ENCODE data around the gene CROT. TPM values are rescaled to one million over a fixed set of nuclear protein-coding genes. Genes with fewer than 3 reads are reported as not detected.
A peak's percentile ranks its signal among the peaks of the same experiment; 100 is the strongest.
"Not testable (repeated sequence)": the region's sequence is repeated elsewhere in the genome, so short reads cannot be mapped to it uniquely, and the experiment has no call there.

The CROT gene, protein sequence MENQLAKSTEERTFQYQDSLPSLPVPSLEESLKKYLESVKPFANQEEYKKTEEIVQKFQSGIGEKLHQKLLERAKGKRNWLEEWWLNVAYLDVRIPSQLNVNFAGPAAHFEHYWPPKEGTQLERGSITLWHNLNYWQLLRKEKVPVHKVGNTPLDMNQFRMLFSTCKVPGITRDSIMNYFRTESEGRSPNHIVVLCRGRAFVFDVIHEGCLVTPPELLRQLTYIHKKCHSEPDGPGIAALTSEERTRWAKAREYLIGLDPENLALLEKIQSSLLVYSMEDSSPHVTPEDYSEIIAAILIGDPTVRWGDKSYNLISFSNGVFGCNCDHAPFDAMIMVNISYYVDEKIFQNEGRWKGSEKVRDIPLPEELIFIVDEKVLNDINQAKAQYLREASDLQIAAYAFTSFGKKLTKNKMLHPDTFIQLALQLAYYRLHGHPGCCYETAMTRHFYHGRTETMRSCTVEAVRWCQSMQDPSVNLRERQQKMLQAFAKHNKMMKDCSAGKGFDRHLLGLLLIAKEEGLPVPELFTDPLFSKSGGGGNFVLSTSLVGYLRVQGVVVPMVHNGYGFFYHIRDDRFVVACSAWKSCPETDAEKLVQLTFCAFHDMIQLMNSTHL
- 10 to 100 TPM; 14.8 to 16.9 TPM for total RNA-seq
- 1 to 10 TPM; 3.2 to 5.3 (median 4.4) TPM for polyA plus RNA-seq
- total RNA-seq = 8.4 to 16.4 (median 10.1) reads per million in 6 experiments

DNA sequence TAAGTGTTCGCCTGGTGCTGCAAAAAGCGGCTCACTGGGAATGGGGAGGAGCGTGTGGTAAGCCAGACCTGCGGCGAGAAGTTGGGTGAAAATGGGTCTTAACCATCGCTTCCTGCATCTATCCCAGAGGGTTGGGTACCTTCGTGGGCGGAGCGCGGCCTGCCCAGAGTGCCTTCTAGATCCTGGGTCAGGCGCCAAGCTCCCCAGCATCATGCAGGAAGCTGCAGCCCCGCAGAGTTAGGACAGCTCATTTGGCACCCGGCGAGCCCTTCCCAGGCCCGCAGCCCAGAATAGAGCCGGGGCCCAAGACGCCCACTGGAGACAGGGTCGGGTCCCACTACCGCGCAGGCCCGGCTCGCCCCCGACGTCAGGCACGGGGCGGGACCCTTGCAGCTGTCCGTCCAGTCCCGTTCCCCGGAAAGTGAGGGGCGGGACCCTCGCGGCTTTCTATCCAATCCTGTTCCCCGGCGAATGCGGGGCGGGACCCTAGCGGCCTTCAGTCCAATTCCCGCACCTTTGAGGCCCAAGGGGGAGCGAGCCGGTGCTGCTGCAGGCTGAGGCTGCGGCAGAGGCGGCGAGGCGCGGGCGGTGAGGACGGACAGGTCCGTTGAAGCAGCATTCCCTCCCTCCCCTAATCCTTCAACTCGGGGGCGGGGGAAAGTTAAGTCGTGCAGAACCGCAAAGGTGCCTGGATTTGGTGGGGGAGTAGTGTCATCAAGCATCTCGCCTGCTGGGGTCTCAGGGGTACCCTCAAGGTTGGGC lies at the start of gene CROT:
TSS of gene CROT (plus strand) at position 499 of the 762 bp plus-strand sequence. CDS start 3,405 bp downstream, outside the sequence.
- Mint-ChIP-seq H3K27me3 (no peaks in the 10 kb centered on the region), H3K36me3 (peaks cover 0 to 33% (median 22%) of the 10 kb centered on the region in 3 donors), H3K27ac (peak within 1 kb of the TSS; percentile 81 to 98 (median 96)), H3K4me3 (peak within 1 kb of the TSS; percentile 92 to 99 (median 96)), H3K4me1 (peaks cover 7 to 53% (median 44%) of the 10 kb centered on the region in 4 donors), H3K9me3 (no peaks in the 10 kb centered on the region)
- POLR2A ChIA-PET = interaction anchor here (0.7 to 2.3 kb wide), 9 partner anchors 9 to 283 kb away, joined by 3 to 11 read pairs (median 5); partner anchors contain the start of genes ABCB1, DMTF1 and RUNDC3B
- DNase-seq = peak; percentile 89 to 96 (median 92)
- peak; percentile 95 to 96 for ATAC-seq

DNA sequence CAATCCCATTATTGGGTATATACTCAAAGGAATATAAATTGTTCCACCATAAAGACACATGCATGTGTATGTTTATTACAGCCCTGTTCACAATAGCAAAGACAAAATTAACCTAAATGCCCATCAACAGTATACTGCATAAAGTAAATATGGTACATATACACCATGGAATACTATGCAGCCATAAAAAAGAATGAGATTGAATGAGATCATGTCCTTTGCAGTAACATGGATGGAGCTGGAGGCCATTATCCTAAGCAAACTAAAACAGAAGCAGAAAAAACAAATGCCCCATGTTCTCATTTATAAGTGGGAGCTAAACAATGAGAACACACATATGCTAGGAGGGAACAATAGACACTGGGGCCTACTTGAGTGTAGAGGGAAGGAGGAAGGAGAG lies 44.7 kb upstream of the CROT start:
- peaks cover 0 to 30% (median 9%) of the 10 kb centered on the region in 9 donors for H3K9me3 Mint-ChIP-seq
- H3K36me3 Mint-ChIP-seq = peaks cover 0 to 19% (median 1%) of the 10 kb centered on the region in 3 donors
- no peak for ATAC-seq
- peaks cover 2 to 12% (median 5%) of the 10 kb centered on the region in 5 donors for H3K27me3 Mint-ChIP-seq
- H3K27ac Mint-ChIP-seq = no peak overlapping the region
- H3K4me3 Mint-ChIP-seq = no peak overlapping the region
- POLR2A ChIA-PET = no interaction called here
- no peak for DNase-seq
- no peaks in the 10 kb centered on the region for H3K4me1 Mint-ChIP-seq

DNA sequence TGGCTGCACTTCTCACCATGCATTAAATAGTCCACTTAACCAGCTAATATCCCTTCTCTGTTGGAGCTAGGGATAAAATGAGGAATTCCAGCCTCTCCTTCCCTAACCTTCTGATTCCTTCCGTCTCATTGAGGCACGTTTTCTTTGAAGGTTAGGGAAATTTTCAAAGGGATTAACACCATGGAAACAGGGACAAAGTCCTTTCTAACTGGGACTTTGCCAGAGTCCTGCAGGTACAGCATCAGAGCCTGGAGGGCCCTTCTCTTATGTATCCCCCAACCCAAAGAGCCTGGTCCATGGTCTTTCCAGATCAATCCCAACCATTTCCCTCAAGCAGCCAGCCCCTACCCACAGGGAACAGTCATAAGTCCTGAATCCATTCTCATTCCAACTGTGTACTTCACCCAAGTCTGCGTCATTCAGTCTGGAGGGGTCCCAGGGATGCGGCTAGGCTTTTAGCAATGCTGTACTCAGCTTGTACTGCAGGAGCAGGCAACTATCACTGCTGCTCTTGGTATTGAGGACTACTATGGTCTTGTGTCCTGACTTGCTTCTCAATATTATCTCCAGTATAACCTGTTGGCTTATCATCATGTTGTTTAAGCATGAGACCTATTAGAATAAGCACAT lies 34.6 kb upstream of the CROT start:
- Mint-ChIP-seq H3K9me3 (no peaks in the 10 kb centered on the region), H3K27ac (no peak overlapping the region), H3K36me3 (no peaks in the 10 kb centered on the region), H3K27me3 (peaks cover 0 to 8% (median 4%) of the 10 kb centered on the region in 5 donors), H3K4me1 (no peaks in the 10 kb centered on the region), H3K4me3 (no peak overlapping the region)
- ATAC-seq (no peak), DNase-seq (no peak)
- POLR2A ChIA-PET = no interaction called here

DNA sequence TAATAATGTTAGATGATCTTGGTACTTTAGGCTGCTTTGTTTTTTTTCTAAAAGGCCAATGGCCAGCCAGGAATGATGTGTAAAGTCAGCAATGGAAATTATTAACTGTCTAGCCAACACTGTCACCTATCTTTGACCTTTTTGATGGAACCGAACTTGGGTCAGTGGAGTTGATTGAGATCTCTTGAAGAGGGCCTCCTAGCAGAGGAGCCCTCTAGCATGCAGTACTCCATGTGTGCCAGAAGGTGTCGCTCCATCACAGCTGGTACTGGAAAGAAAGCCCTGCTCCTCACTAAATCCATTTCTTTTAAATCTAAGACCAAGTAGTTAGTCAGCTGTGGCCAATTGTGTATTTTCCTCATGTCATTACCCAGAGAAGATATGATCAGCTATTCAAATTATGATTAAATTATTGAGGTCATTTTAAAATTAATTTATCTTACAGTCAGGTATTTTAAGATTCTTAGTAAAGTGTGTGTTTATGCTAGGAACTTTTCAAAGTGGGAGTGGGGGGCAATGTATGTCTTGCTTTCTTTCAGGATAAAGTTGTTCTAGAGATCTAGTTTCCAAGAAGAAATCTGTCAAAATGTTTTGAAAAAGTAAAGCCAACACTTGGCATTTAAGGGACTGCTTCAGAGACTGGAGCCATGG lies 33.1 kb upstream of the CROT start:
- peaks cover 0 to 5% (median 0%) of the 10 kb centered on the region in 5 donors for H3K27me3 Mint-ChIP-seq
- H3K27ac Mint-ChIP-seq = peak overlapping the region in 1 of 10 donors; percentile 15
- ATAC-seq = peak; percentile 75 to 79
- no peaks in the 10 kb centered on the region for H3K36me3 Mint-ChIP-seq
- no peaks in the 10 kb centered on the region for H3K9me3 Mint-ChIP-seq
- H3K4me1 Mint-ChIP-seq = peaks cover 0 to 4% (median 0%) of the 10 kb centered on the region in 4 donors
- POLR2A ChIA-PET = interaction anchor here (0.7 kb wide), 1 partner anchor 104 kb away, joined by 3 read pairs; no protein-coding TSS in a partner anchor
- no peak overlapping the region for H3K4me3 Mint-ChIP-seq
- peak; percentile 34 to 81 (median 64) for DNase-seq

DNA sequence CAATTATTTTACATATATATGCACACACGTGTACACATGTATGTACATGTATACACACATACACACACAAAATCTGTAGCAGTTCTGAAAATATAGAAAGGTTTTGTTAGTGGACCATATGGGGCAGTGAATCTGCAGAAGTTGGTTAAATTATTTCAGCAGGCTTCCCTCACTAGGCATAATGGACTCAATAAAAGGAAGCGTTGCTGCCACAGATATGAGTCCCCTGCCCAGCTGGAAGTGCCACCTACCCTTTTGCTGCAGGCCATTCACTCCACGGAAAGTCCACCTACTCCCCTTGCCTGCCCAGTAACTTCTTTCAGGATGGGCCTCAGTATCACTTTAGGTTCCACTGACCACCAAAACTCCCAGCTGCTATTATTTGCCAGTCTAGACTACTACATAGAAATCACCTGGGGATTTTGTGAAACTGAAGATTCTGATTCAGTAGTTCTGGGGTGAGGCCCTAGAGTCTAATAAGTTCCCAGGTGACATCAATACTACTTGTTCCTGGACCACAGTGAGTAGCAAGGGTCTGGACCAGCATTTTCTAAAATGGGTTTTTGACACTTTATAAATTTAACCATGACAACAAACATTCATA lies 29.3 kb upstream of the CROT start:
- Mint-ChIP-seq H3K27me3 (peaks cover 0 to 2% (median 0%) of the 10 kb centered on the region in 5 donors), H3K36me3 (peaks cover 0 to 3% (median 0%) of the 10 kb centered on the region in 3 donors), H3K27ac (no peak overlapping the region), H3K4me3 (no peak overlapping the region), H3K4me1 (peaks cover 0 to 22% (median 3%) of the 10 kb centered on the region in 4 donors), H3K9me3 (no peaks in the 10 kb centered on the region)
- POLR2A ChIA-PET = no interaction called here
- DNase-seq = no peak
- ATAC-seq = no peak

DNA sequence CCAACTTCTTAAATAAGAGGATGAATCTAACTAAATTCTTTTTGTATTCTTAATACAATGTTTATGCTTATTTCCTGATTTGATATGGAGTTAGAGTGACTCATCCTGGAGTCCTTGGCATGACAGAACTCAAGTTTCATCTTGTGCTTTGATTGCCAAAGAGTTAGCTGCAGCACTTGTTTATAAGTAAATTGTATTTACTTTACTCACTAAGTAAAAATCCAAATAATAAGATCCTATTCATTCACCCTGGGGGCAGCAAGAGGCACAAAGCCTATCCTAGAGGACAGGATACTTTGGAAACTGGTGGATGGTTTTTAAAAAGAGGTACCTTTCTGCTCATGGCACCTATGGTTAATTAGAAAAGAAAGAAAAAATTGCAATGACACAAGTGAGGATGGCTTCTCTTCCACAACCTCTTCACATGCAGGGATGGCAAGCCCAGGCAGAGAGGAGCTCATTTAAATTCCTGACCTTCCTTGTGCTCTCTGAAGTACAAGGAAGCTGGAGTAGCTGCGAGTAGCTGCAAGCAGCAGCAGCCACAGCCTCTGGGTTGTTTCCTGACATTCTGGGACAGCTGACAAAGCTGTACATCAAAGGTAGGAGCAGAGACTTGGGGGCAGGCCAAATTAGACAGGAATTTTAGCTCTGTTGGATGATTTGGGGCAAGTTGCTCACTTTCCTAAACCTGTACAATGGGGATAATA lies 28.5 kb upstream of the CROT start:
- Mint-ChIP-seq H3K4me1 (peaks cover 0 to 22% (median 3%) of the 10 kb centered on the region in 4 donors), H3K4me3 (no peak overlapping the region), H3K36me3 (peaks cover 0 to 3% (median 0%) of the 10 kb centered on the region in 3 donors), H3K27ac (peak overlapping the region in 4 of 10 donors; percentile 24 to 65 (median 30)), H3K27me3 (peaks cover 0 to 2% (median 0%) of the 10 kb centered on the region in 5 donors), H3K9me3 (peaks cover 0 to 6% (median 0%) of the 10 kb centered on the region in 9 donors)
- no peak for ATAC-seq
- no peak for DNase-seq
- POLR2A ChIA-PET = no interaction called here

DNA sequence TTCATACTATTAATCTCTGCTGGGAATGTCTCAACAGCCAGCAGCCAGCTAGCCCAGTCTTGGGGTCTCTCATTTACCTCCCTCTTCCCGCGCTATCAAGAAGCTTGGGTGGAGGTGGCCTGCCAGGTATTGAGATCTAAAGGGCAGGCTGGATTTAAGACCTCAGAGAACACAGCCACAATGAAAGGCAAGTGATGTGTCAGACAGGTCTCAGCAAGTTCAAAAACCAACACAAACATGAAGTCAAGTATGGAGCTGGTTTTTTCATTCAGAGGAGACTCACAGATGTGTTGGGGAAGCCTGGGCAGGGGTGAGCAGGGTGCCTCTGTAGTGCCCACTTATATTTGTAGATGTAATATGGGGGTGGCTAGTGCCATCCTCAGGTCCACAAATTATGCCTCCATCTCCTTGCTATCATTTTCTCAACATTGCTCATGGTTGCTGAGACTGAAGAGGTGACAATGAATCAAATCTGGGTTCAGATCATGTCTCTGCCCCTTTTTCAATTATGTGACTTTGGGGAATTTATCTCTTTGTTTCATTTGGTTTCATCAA lies 27.7 kb upstream of the CROT start:
- H3K9me3 Mint-ChIP-seq = peaks cover 0 to 6% (median 0%) of the 10 kb centered on the region in 9 donors
- H3K4me1 Mint-ChIP-seq = peaks cover 0 to 22% (median 3%) of the 10 kb centered on the region in 4 donors
- peaks cover 0 to 4% (median 3%) of the 10 kb centered on the region in 3 donors for H3K36me3 Mint-ChIP-seq
- peaks cover 0 to 1% (median 0%) of the 10 kb centered on the region in 5 donors for H3K27me3 Mint-ChIP-seq
- H3K4me3 Mint-ChIP-seq = no peak overlapping the region
- POLR2A ChIA-PET = no interaction called here
- DNase-seq (no peak), ATAC-seq (no peak)
- H3K27ac Mint-ChIP-seq = no peak overlapping the region

DNA sequence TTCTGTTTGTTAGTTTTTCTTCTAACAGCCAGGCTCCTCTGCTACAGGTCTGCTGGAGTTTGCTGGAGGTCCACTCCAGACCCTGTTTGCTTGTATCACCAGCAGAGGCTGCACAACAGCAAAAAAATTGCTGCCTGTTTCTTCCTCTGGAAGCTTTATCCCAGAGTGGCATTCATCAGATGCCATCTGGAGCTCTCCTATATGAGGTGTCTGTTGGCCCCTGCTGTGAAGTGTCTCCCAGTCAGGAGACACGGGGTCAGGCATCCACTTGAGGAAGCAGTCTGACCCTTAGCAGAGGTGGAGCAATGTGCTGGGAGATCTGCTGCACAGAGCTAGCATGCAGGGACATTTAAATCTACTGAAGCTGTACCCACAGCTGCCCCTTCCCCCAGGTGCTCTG lies 26.7 kb upstream of the CROT start:
- Mint-ChIP-seq H3K36me3 (peaks cover 0 to 13% (median 5%) of the 10 kb centered on the region in 3 donors), H3K4me3 (peak overlapping the region; percentile 48 to 76 (median 66)), H3K4me1 (peaks cover 0 to 22% (median 3%) of the 10 kb centered on the region in 4 donors), H3K9me3 (peaks cover 0 to 6% (median 0%) of the 10 kb centered on the region in 9 donors), H3K27me3 (peaks cover 0 to 1% (median 0%) of the 10 kb centered on the region in 5 donors), H3K27ac (peak overlapping the region in 8 of 10 donors; percentile 31 to 92 (median 82))
- POLR2A ChIA-PET = no interaction called here
- DNase-seq = no peak
- peak in 1 of 2 donors; percentile 10 for ATAC-seq

DNA sequence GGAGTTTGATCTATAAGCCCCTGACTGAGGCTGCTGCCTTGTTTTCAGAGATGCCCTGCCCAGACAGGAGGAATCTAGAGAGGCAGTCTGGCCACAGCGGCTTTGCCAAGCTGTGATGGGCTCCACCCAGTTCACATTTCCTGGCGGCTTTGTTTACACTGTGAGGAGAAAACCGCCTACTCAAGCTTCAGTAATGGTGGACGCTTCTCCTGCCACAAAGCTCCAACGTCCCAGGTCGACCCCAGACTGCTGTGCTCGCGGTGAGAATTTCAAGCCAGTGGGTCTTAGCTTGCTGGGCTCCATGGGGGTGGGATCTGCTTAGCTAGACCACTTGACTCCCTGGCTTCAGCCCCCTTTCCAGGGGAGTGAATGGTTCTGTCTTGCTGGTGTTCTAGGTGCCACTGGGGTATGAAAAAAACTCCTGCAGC lies 26.3 kb upstream of the CROT start:
- Mint-ChIP-seq H3K36me3 (peaks cover 0 to 17% (median 5%) of the 10 kb centered on the region in 3 donors), H3K4me3 (peak overlapping the region; percentile 55 to 83 (median 68)), H3K4me1 (peaks cover 0 to 22% (median 3%) of the 10 kb centered on the region in 4 donors), H3K27ac (peak overlapping the region; percentile 31 to 92 (median 82))
- POLR2A ChIA-PET = interaction anchor here (1.3 kb wide), 1 partner anchor 26 kb away, joined by 5 read pairs; the partner anchor contains the start of gene CROT
- H3K9me3 Mint-ChIP-seq, H3K27me3 Mint-ChIP-seq: not testable (repeated sequence)
- ATAC-seq (peak; percentile 44 to 57), DNase-seq (peak in 2 of 10 donors; percentile 4 to 12)

DNA sequence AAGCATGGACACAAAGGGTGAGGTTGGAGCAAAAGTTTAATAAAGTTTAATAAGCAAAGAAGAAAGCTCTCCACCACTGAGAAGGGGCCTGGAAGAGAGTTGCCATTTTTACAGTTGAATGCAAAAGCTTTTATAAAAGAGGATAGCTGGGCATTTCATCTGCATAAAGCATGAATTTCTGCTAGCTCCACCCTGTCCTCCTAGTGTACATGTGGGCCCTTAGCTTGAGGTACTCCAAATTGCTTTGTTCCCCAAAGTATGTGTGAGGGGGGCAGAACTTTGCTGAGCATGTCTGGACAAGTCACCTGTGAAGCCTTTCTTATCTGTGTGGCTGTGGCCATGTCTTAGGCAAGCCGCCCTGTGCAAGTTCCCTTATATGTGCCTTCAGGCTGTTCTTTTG lies 22.6 kb upstream of the CROT start:
- Mint-ChIP-seq H3K27me3 (no peaks in the 10 kb centered on the region), H3K27ac (no peak overlapping the region), H3K4me3 (no peak overlapping the region), H3K4me1 (peaks cover 0 to 14% (median 3%) of the 10 kb centered on the region in 4 donors), H3K36me3 (peaks cover 13 to 51% (median 15%) of the 10 kb centered on the region in 3 donors), H3K9me3 (peaks cover 0 to 21% (median 12%) of the 10 kb centered on the region in 9 donors)
- ATAC-seq (no peak), DNase-seq (no peak)
- POLR2A ChIA-PET = no interaction called here

Measured in naive thymus-derived CD8-positive, alpha-beta T cell (primary cell).